Keratinocyte (primary cell): Measurements from ENCODE around the gene YTHDF2. TPM values are rescaled to one million over a fixed set of nuclear protein-coding genes. Genes with fewer than 3 reads are reported as not detected.
"Not testable (repeated sequence)": the region's sequence is repeated elsewhere in the genome, so short reads cannot be mapped to it uniquely, and the experiment has no call there.

Experiments
- DNase-seq: peaks from one replicate; pipeline ENCODE4 v3.0.0-alpha.2; 2011; ENCODE audit warnings: low read depth, missing footprints, low spot score
- FAIRE-seq: peaks from 2 replicates; lab custom pipeline; 2011; peaks lifted over from hg19 to GRCh38; lab: Jason Lieb, UNC
- H2AFZ ChIP-seq: 2 replicates; pipeline ENCODE4 v1.6.0; 2012; ENCODE audit warnings: low read length, control low read depth, inconsistent platforms; ENCODE audit not compliant: control insufficient read depth
- H3K27ac ChIP-seq: 2 replicates; pipeline ENCODE4 v1.5.1; 2011; ENCODE audit warnings: low read length; ENCODE audit not compliant: control insufficient read depth, insufficient read depth
- H3K27me3 ChIP-seq: 3 replicates; pipeline ENCODE4 v1.6.0; 2011; ENCODE audit warnings: low read length; ENCODE audit not compliant: control insufficient read depth, insufficient read depth; ENCODE audit errors: extremely low read depth
- H3K36me3 ChIP-seq, 2 experiments: 2 replicates in 1 of 2; 3 replicates in 1 of 2; pipeline ENCODE4 v1.5.1; 2011; ENCODE audit warnings: low read length in 2 of 2, mild to moderate bottlenecking in 1 of 2; ENCODE audit not compliant: control insufficient read depth in 2 of 2, insufficient read depth in 2 of 2; ENCODE audit errors: extremely low read depth in 1 of 2
- H3K4me1 ChIP-seq: 3 replicates; pipeline ENCODE4 v1.5.1; 2011; ENCODE audit warnings: low read length; ENCODE audit not compliant: control insufficient read depth, insufficient read depth; ENCODE audit errors: extremely low read depth
- H3K4me2 ChIP-seq: 3 replicates; pipeline ENCODE4 v1.6.0; 2011; ENCODE audit warnings: low read depth, low read length; ENCODE audit not compliant: control insufficient read depth, insufficient read depth; ENCODE audit errors: extremely low read depth
- H3K4me3 ChIP-seq, 3 experiments: fragments of 200-600 bp in 1 of 3; sonication (generic) in 1 of 3; 2 replicates in 2 of 3; 3 replicates in 1 of 3; pipeline ENCODE4 v1.5.1; 2011 to 2016; ENCODE audit warnings: low read length in 3 of 3, mild to moderate bottlenecking in 3 of 3, control low read depth in 2 of 3, inconsistent platforms in 1 of 3, low read depth in 1 of 3, mixed read lengths in 1 of 3, mixed run types in 1 of 3, moderate library complexity in 1 of 3; ENCODE audit not compliant: control insufficient read depth in 2 of 3, insufficient read depth in 2 of 3; ENCODE audit errors: extremely low read depth in 1 of 3
- H3K79me2 ChIP-seq: 2 replicates; pipeline ENCODE4 v1.6.0; 2012; ENCODE audit warnings: low read length; ENCODE audit not compliant: control insufficient read depth, insufficient read depth
- H3K9ac ChIP-seq: 3 replicates; pipeline ENCODE4 v1.6.0; 2011; ENCODE audit warnings: low read length; ENCODE audit not compliant: control insufficient read depth, insufficient read depth; ENCODE audit errors: extremely low read depth
- H3K9me1 ChIP-seq: 3 replicates; pipeline ENCODE4 v1.6.0; 2011; ENCODE audit warnings: low read length; ENCODE audit not compliant: control insufficient read depth, insufficient read depth; ENCODE audit errors: extremely low read depth
- H3K9me3 ChIP-seq: 2 replicates; pipeline ENCODE4 v1.5.1; 2012; ENCODE audit warnings: low read depth, low read length; ENCODE audit not compliant: control insufficient read depth
- H4K20me1 ChIP-seq: 3 replicates; pipeline ENCODE4 v1.6.0; 2011; ENCODE audit warnings: low read length; ENCODE audit not compliant: control insufficient read depth, insufficient read depth; ENCODE audit errors: extremely low read depth
- EZH2 ChIP-seq: IDR thresholded peaks from one replicate; pipeline ENCODE4 v1.6.1; 2012; ENCODE audit warnings: inconsistent platforms, mild to moderate bottlenecking, low read length, moderate library complexity
- dilution Hi-C: fragments of 300-500 bp; cut with MboI; formaldehyde crosslinking; loops from one replicate; pipeline ENCODE4 v1.7.0; 2020; ENCODE audit warnings: low sequenced_read_pairs; ENCODE audit not compliant: extremely low pct_ligation_motif_present
- polyA plus RNA-seq, 5 experiments: library from polyadenylated mRNA; depleted of rRNA in 3 of 5; stranded (reverse) in 3 of 5; stranded (forward) in 1 of 5; unstranded in 1 of 5; fragments of >200 nt; gene quantifications; 1 replicate in 1 of 5; 2 replicates in 3 of 5; 3 replicates in 1 of 5; pipeline versions ENCODE4 v1.2.1 to v1.2.3, GENCODE V29; 2011 to 2012; ENCODE audit warnings: missing spikeins in 2 of 5, low read depth in 1 of 5, low replicate concordance in 1 of 5
- TF ChIP-seq, protein P1 (sequence below), 3 experiments: IDR thresholded peaks in 1 of 3; conservative IDR thresholded peaks in 1 of 3; optimal IDR thresholded peaks in 1 of 3; 2 replicates in 2 of 3; 3 replicates in 1 of 3; pipeline versions ENCODE3 to v1.5.1; 2011; ENCODE audit warnings: low read length in 3 of 3, mild to moderate bottlenecking in 3 of 3, moderate library complexity in 2 of 3, control low read depth in 1 of 3, inconsistent platforms in 1 of 3; ENCODE audit not compliant: insufficient read depth in 2 of 3; ENCODE audit errors: extremely low read depth in 1 of 3

Gene YTHDF2
- polyA plus RNA-seq, 1 donor (not counting 4 experiments of a cell fraction or from before 2014, with no cell fraction given) = 88.0 TPM

DNA sequence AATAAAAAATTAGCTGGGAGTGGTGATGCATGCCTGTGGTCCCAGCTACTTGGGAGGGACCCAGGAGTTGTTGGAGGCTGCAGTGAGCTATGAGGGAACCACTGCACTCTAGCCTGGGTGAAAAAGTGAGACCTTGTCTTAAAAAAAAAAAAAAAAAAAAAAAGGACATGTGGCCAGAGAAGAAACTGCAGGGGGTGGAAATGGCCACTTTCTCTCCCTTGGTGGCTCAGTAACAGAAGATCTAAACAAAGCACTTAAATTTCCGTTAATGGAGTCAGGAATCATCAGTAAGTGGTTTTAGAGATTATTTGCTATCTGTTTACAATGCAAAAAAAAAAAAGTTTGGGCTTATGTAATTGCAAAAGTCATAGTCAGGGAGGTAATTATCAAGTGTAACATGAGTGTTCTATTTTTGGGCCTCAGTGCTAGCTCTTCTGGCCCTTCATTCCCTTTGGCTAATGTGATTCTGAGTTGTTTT is 55.9 kb downstream of the YTHDF2 start:
- FAIRE-seq (no peak), DNase-seq (no peak)
- Histone ChIP-seq H3K4me3 (no peak overlapping the region), H3K36me3 (no peaks in the 10 kb centered on the region), H3K79me2 (no peaks in the 10 kb centered on the region), H3K9ac (no peak overlapping the region), H3K9me1 (no peaks in the 10 kb centered on the region), H2AFZ (no peak overlapping the region), H3K27ac (no peak overlapping the region), H4K20me1 (no peaks in the 10 kb centered on the region), H3K9me3 (no peaks in the 10 kb centered on the region), H3K4me1 (no peaks in the 10 kb centered on the region), H3K27me3 (peaks cover 11% of the 10 kb centered on the region), H3K4me2 (no peak overlapping the region)
- dilution Hi-C loops = loop anchor here (10.0 kb wide), 1 partner anchor 52 kb away; no protein-coding TSS in a partner anchor
- no peak for TF ChIP-seq EZH2
- TF ChIP-seq, protein P1, sequence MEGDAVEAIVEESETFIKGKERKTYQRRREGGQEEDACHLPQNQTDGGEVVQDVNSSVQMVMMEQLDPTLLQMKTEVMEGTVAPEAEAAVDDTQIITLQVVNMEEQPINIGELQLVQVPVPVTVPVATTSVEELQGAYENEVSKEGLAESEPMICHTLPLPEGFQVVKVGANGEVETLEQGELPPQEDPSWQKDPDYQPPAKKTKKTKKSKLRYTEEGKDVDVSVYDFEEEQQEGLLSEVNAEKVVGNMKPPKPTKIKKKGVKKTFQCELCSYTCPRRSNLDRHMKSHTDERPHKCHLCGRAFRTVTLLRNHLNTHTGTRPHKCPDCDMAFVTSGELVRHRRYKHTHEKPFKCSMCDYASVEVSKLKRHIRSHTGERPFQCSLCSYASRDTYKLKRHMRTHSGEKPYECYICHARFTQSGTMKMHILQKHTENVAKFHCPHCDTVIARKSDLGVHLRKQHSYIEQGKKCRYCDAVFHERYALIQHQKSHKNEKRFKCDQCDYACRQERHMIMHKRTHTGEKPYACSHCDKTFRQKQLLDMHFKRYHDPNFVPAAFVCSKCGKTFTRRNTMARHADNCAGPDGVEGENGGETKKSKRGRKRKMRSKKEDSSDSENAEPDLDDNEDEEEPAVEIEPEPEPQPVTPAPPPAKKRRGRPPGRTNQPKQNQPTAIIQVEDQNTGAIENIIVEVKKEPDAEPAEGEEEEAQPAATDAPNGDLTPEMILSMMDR (optimal IDR thresholded peaks at IDR 0.05 in 1 of 3, IDR thresholded peaks at IDR 0.05 in 1 of 3, conservative IDR thresholded peaks at IDR 0.05 in 1 of 3; ENCODE audit: extremely low read depth in 1 of 3, insufficient read depth in 2 of 3, low read length in 3 of 3) = peak in 1 of 3 experiments; percentile 8

DNA sequence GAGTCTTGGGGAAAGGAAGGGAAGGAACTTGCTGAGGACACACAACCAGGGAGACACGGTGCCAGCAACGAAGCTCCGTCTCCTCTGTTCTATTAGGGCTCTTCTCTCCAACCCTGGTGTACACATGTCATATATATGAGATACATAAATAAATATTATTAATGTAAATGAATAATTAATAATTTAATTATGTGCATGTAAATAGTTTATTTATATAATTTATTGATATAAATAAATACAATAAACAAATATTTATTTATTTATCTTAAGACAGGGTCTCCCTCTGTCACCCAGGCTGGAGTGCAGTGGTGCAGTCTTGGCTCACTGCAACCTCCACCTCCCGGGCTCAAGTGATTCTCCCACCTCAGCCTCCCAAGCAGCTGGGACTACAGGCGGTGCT is 57.8 kb downstream of the YTHDF2 start:
- not testable (repeated sequence) for H3K36me3 ChIP-seq, FAIRE-seq, H3K9me3 ChIP-seq, H3K4me1 ChIP-seq, DNase-seq, H2AFZ ChIP-seq, H3K9me1 ChIP-seq, H3K27me3 ChIP-seq, H3K4me3 ChIP-seq, H4K20me1 ChIP-seq, H3K4me2 ChIP-seq, H3K27ac ChIP-seq, H3K79me2 ChIP-seq, H3K9ac ChIP-seq
- dilution Hi-C loops = loop anchor here (10.0 kb wide), 1 partner anchor 50 kb away; no protein-coding TSS in a partner anchor
